Measurements from ENCODE around the gene ZNF182. TPM values are rescaled to one million over a fixed set of nuclear protein-coding genes. Genes with fewer than 3 reads are reported as not detected.
"Not testable (repeated sequence)": the region's sequence is repeated elsewhere in the genome, so short reads cannot be mapped to it uniquely, and the experiment has no call there.

The ZNF182 gene
- total and polyA plus RNA-seq, 12 donors, result 1.9 to 7.3 (median 4.2) TPM

- H3K36me3 ChIP-seq (replicated peaks in 1 of 2), result no peaks in the 10 kb centered on the region
Measured at GRCh38 chrX:47976254-47977151, 27.3 kb downstream of the ZNF182 start.

GRCh38 chrX:47973235-47973634 is 30.6 kb downstream of the ZNF182 start:
- Histone ChIP-seq H3K9me3 (replicated peaks in 1 of 3) (peaks cover 0 to 58% (median 0%) of the 10 kb centered on the region in 3 donors), H3K4me3 (no peak overlapping the region)

More at GRCh38 chrX:47976254-47977151, 27.3 kb downstream of the ZNF182 start:
- H3K27ac ChIP-seq, result no peak overlapping the region
- intact Hi-C loops (cut with DNase I), result no loop called here
- H3K4me3 ChIP-seq, result no peak overlapping the region
- no peak for DNase-seq
- H3K9me3 ChIP-seq (replicated peaks in 1 of 3), result peaks cover 0 to 60% (median 0%) of the 10 kb centered on the region in 3 donors
- WGBS, 4 donors, result 86 to 100% (median 95%) methylated on average over 4 to 6 of the region's 6 CpGs
- H3K4me1 ChIP-seq (replicated peaks in 1 of 2), result no peaks in the 10 kb centered on the region
- no peak for TF ChIP-seq CTCF (IDR thresholded peaks at IDR 0.05)
- H3K27me3 ChIP-seq, result no peaks in the 10 kb centered on the region

GRCh38 chrX:47965526-47965925 is 38.3 kb downstream of the ZNF182 start:
- WGBS, 4 donors, result 81 to 99% (median 96%) methylated on average over 4 to 14 of the region's 14 CpGs
- intact Hi-C loops (cut with DNase I); H3K4me1 ChIP-seq (replicated peaks in 1 of 2); H3K27ac ChIP-seq; H3K9me3 ChIP-seq (replicated peaks in 1 of 3); H3K27me3 ChIP-seq; H3K36me3 ChIP-seq (replicated peaks in 1 of 2); DNase-seq; H3K4me3 ChIP-seq: not testable (repeated sequence)

More at GRCh38 chrX:47973235-47973634, 30.6 kb downstream of the ZNF182 start:
- intact Hi-C loops (cut with DNase I), result no loop called here
- H3K27ac ChIP-seq, result no peak overlapping the region
- no peak for DNase-seq
- no peaks in the 10 kb centered on the region for H3K36me3 ChIP-seq (replicated peaks in 1 of 2)
- no peaks in the 10 kb centered on the region for H3K27me3 ChIP-seq
- TF ChIP-seq CTCF (IDR thresholded peaks at IDR 0.05) (no peak), POLR2A (IDR thresholded peaks at IDR 0.05) (no peak)
- H3K4me1 ChIP-seq (replicated peaks in 1 of 2), result no peaks in the 10 kb centered on the region
- WGBS, 4 donors, result 85 to 98% (median 93%) methylated on average over 3 of the region's 3 CpGs

- DNase-seq; H3K4me1 ChIP-seq (replicated peaks in 1 of 2); H3K4me3 ChIP-seq; H3K27me3 ChIP-seq; H3K36me3 ChIP-seq (replicated peaks in 1 of 2); H3K27ac ChIP-seq; H3K9me3 ChIP-seq (replicated peaks in 1 of 3); intact Hi-C loops (cut with DNase I): not testable (repeated sequence)
- 57 to 82% (median 62%) methylated on average over 4 to 6 of the region's 6 CpGs for WGBS, 4 donors
Measured at GRCh38 chrX:47961830-47962229, 42.0 kb downstream of the ZNF182 start.

GRCh38 chrX:47960406-47960805 is 43.4 kb downstream of the ZNF182 start:
- WGBS, 4 donors, result 60 to 81% (median 73%) methylated on average over 2 of the region's 2 CpGs
- Histone ChIP-seq H3K27ac (no peak overlapping the region), H3K27me3 (no peaks in the 10 kb centered on the region)

More at GRCh38 chrX:47960406-47960805, 43.4 kb downstream of the ZNF182 start:
- no peaks in the 10 kb centered on the region for H3K36me3 ChIP-seq (replicated peaks in 1 of 2)
- H3K9me3 ChIP-seq (replicated peaks in 1 of 3), result no peaks in the 10 kb centered on the region
- intact Hi-C loops (cut with DNase I), result no loop called here
- DNase-seq, result no peak
- H3K4me3 ChIP-seq, result no peak overlapping the region
- no peaks in the 10 kb centered on the region for H3K4me1 ChIP-seq (replicated peaks in 1 of 2)
- TF ChIP-seq POLR2A (IDR thresholded peaks at IDR 0.05) (no peak), CTCF (IDR thresholded peaks at IDR 0.05) (no peak)
